ENCODE measurements around the gene USH1C. TPM values are rescaled to one million over a fixed set of nuclear protein-coding genes. Genes with fewer than 3 reads are reported as not detected.

The USH1C gene
- total RNA-seq, 1 donor, result not detected

GRCh38 chr11:17527628-17527995 is 16.6 kb downstream of the USH1C start:
- Histone ChIP-seq H2AFZ (ENCODE audit: low read length) (no peak overlapping the region), H4K20me1 (ENCODE audit: insufficient read depth, low read length) (no peaks in the 10 kb centered on the region), H3K4me2 (ENCODE audit: insufficient read depth, low read length) (no peak overlapping the region), H3K27me3 (ENCODE audit: insufficient read depth, low read length) (peaks cover 29% of the 10 kb centered on the region), H3K79me2 (ENCODE audit: insufficient read depth, low read length) (no peaks in the 10 kb centered on the region), H3K4me1 (ENCODE audit: insufficient read depth, low read length) (no peaks in the 10 kb centered on the region), H3K27ac (ENCODE audit: low read depth, low read length) (no peak overlapping the region), H3K9me3 (ENCODE audit: low read depth, low read length) (no peaks in the 10 kb centered on the region), H3K4me3 (ENCODE audit: insufficient read depth, low read length) (no peak overlapping the region), H3K36me3 (ENCODE audit: insufficient read depth, low read length) (no peaks in the 10 kb centered on the region)
- no peak for TF ChIP-seq CTCF (IDR thresholded peaks at IDR 0.05; ENCODE audit: extremely low read depth, low read depth, low read length)
- peak; percentile 25 for DNase-seq (ENCODE audit: insufficient read length, low spot score, missing footprints)

- H3K79me2 ChIP-seq (ENCODE audit: insufficient read depth, low read length), result no peaks in the 10 kb centered on the region
- TF ChIP-seq CTCF (IDR thresholded peaks at IDR 0.05; ENCODE audit: extremely low read depth, low read depth, low read length), result no peak
- H3K27ac ChIP-seq (ENCODE audit: low read depth, low read length), result no peak overlapping the region
- no peak overlapping the region for H3K4me3 ChIP-seq (ENCODE audit: insufficient read depth, low read length)
- H3K36me3 ChIP-seq (ENCODE audit: insufficient read depth, low read length), result no peaks in the 10 kb centered on the region
- peaks cover 29% of the 10 kb centered on the region for H3K27me3 ChIP-seq (ENCODE audit: insufficient read depth, low read length)
- H3K9me3 ChIP-seq (ENCODE audit: low read depth, low read length), result no peaks in the 10 kb centered on the region
- no peaks in the 10 kb centered on the region for H4K20me1 ChIP-seq (ENCODE audit: insufficient read depth, low read length)
- no peak overlapping the region for H3K4me2 ChIP-seq (ENCODE audit: insufficient read depth, low read length)
- DNase-seq (ENCODE audit: insufficient read length, low spot score, missing footprints), result peak; percentile 53
- H2AFZ ChIP-seq (ENCODE audit: low read length), result no peak overlapping the region
- H3K4me1 ChIP-seq (ENCODE audit: insufficient read depth, low read length), result no peaks in the 10 kb centered on the region
Observed at GRCh38 chr11:17526931-17527627, 17.1 kb downstream of the USH1C start.

- TF ChIP-seq CTCF (IDR thresholded peaks at IDR 0.05; ENCODE audit: extremely low read depth, low read depth, low read length), result no peak
- Histone ChIP-seq H2AFZ (ENCODE audit: low read length) (no peak overlapping the region), H3K27ac (ENCODE audit: low read depth, low read length) (no peak overlapping the region), H3K4me1 (ENCODE audit: insufficient read depth, low read length) (no peaks in the 10 kb centered on the region), H3K4me2 (ENCODE audit: insufficient read depth, low read length) (no peak overlapping the region), H3K4me3 (ENCODE audit: insufficient read depth, low read length) (no peak overlapping the region), H3K27me3 (ENCODE audit: insufficient read depth, low read length) (peaks cover 27% of the 10 kb centered on the region), H3K9me3 (ENCODE audit: low read depth, low read length) (no peaks in the 10 kb centered on the region), H4K20me1 (ENCODE audit: insufficient read depth, low read length) (no peaks in the 10 kb centered on the region), H3K79me2 (ENCODE audit: insufficient read depth, low read length) (no peaks in the 10 kb centered on the region), H3K36me3 (ENCODE audit: insufficient read depth, low read length) (no peaks in the 10 kb centered on the region)
- DNase-seq (ENCODE audit: insufficient read length, low spot score, missing footprints), result no peak
Observed at GRCh38 chr11:17526326-17526725, 17.9 kb downstream of the USH1C start.

- no peak overlapping the region for H3K4me3 ChIP-seq (ENCODE audit: insufficient read depth, low read length)
- no peak for TF ChIP-seq CTCF (IDR thresholded peaks at IDR 0.05; ENCODE audit: extremely low read depth, low read depth, low read length)
- H3K4me2 ChIP-seq (ENCODE audit: insufficient read depth, low read length), result no peak overlapping the region
- H3K4me1 ChIP-seq (ENCODE audit: insufficient read depth, low read length), result no peaks in the 10 kb centered on the region
- no peaks in the 10 kb centered on the region for H3K36me3 ChIP-seq (ENCODE audit: insufficient read depth, low read length)
- H2AFZ ChIP-seq (ENCODE audit: low read length), result no peak overlapping the region
- no peaks in the 10 kb centered on the region for H4K20me1 ChIP-seq (ENCODE audit: insufficient read depth, low read length)
- peaks cover 23% of the 10 kb centered on the region for H3K27me3 ChIP-seq (ENCODE audit: insufficient read depth, low read length)
- DNase-seq (ENCODE audit: insufficient read length, low spot score, missing footprints), result peak; percentile 57
- no peak overlapping the region for H3K27ac ChIP-seq (ENCODE audit: low read depth, low read length)
- no peaks in the 10 kb centered on the region for H3K79me2 ChIP-seq (ENCODE audit: insufficient read depth, low read length)
- H3K9me3 ChIP-seq (ENCODE audit: low read depth, low read length), result no peaks in the 10 kb centered on the region
Observed at GRCh38 chr11:17525570-17525969, 18.6 kb downstream of the USH1C start.
